ENCODE data around the gene TMEM176B.

TMEM176B gene

DNA sequence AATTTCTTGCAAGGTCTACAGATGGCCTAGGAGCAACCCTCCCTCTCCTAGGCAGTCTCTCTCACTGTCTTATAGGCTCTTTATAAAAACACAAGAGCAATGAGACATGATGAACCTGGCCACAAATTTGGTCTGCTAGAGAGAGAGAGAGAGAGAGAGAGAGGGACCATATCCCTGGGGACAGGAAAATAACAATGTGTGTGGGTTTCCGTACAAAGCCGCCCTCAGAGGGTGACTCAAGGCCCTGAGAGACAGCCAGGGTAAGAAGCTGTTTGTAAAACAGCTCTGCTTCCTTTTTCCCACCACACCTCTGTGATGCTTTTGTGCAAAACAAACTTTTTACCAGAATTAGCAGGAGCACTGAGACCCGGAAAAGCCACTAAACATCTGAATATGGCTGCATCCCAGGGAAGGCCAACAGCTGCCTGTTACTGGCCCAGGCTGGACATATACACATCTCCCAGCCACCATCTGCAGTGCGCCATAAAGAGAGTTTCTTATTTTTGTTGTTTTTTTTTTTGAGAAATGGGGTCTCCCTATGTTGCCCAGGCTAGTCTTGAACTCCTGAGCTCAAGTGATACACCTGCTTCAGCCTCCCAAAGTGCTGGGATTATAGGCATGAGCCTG, 44.6 kb downstream of the TMEM176B start:
- no peaks in the 10 kb centered on the region for H3K27me3 ChIP-seq (ENCODE audit: insufficient read depth, low read length, poor library complexity)
- 0 out of 2 replicates have a peak overlapping the region, but pooled peaks have one; percentile 4 for H2AFZ ChIP-seq (ENCODE audit: low read depth, low read length)
- H3K4me2 ChIP-seq (ENCODE audit: insufficient read depth, low read length), result peak overlapping the region; percentile 63
- no peaks in the 10 kb centered on the region for H3K79me2 ChIP-seq (ENCODE audit: insufficient read depth, low read length)
- H3K4me1 ChIP-seq (ENCODE audit: insufficient read depth, low read length), result peaks cover 46% of the 10 kb centered on the region
- TF ChIP-seq, protein P1, sequence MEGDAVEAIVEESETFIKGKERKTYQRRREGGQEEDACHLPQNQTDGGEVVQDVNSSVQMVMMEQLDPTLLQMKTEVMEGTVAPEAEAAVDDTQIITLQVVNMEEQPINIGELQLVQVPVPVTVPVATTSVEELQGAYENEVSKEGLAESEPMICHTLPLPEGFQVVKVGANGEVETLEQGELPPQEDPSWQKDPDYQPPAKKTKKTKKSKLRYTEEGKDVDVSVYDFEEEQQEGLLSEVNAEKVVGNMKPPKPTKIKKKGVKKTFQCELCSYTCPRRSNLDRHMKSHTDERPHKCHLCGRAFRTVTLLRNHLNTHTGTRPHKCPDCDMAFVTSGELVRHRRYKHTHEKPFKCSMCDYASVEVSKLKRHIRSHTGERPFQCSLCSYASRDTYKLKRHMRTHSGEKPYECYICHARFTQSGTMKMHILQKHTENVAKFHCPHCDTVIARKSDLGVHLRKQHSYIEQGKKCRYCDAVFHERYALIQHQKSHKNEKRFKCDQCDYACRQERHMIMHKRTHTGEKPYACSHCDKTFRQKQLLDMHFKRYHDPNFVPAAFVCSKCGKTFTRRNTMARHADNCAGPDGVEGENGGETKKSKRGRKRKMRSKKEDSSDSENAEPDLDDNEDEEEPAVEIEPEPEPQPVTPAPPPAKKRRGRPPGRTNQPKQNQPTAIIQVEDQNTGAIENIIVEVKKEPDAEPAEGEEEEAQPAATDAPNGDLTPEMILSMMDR (IDR thresholded peaks at IDR 0.05; ENCODE audit: borderline replicate concordance, extremely low read depth, low read length, poor library complexity, severe bottlenecking), result no peak
- no peak for TF ChIP-seq EZH2 (IDR thresholded peaks at IDR 0.05; ENCODE audit: borderline replicate concordance, low read depth, low read length, severe bottlenecking)
- H3K27ac ChIP-seq (ENCODE audit: low read length), result peak overlapping the region; percentile 85
- no peaks in the 10 kb centered on the region for H3K9me3 ChIP-seq (ENCODE audit: insufficient read depth, low read length, severe bottlenecking)
- ATAC-seq (ENCODE audit: insufficient read depth, low read depth) (peak; percentile 87), DNase-seq (peak; percentile 89)
- peak overlapping the region in 1 of 2 experiments; percentile 38; a peak in 2 of 4 replicates for H3K4me3 ChIP-seq (ENCODE audit: low read depth in 1 of 2, low read length in 2 of 2)
- H4K20me1 ChIP-seq (ENCODE audit: insufficient read depth, low read length), result no peaks in the 10 kb centered on the region
- H3K36me3 ChIP-seq (ENCODE audit: insufficient read depth, low read length), result no peaks in the 10 kb centered on the region
- peak overlapping the region; percentile 46 for H3K9ac ChIP-seq (ENCODE audit: low read depth, low read length)

DNA sequence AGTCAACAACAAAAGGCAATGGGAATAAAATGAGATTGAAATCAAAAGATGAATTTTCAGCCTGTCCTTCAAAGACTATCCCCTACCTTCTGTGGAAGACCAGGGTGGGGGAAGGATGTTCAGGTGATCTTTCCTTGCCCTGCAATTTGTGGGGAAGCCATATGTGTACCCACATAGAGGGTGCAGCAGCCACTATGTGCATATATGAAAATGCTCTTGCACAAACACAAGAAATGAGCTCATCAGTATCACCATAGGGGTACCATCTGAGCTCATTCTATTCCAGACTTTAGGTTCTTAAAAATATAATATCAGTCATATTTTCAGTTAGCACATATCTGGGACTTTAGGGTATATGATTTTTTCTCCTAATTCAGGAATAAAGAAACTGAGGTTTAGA, 45.2 kb downstream of the TMEM176B start:
- TF ChIP-seq, protein P1 (IDR thresholded peaks at IDR 0.05; ENCODE audit: borderline replicate concordance, extremely low read depth, low read length, poor library complexity, severe bottlenecking), result no peak
- TF ChIP-seq EZH2 (IDR thresholded peaks at IDR 0.05; ENCODE audit: borderline replicate concordance, low read depth, low read length, severe bottlenecking), result no peak
- Histone ChIP-seq H3K27ac (ENCODE audit: low read length) (peak overlapping the region; percentile 85), H3K4me1 (ENCODE audit: insufficient read depth, low read length) (peaks cover 46% of the 10 kb centered on the region), H4K20me1 (ENCODE audit: insufficient read depth, low read length) (no peaks in the 10 kb centered on the region), H3K9ac (ENCODE audit: low read depth, low read length) (peak overlapping the region; percentile 46), H3K36me3 (ENCODE audit: insufficient read depth, low read length) (no peaks in the 10 kb centered on the region), H3K27me3 (ENCODE audit: insufficient read depth, low read length, poor library complexity) (no peaks in the 10 kb centered on the region), H3K79me2 (ENCODE audit: insufficient read depth, low read length) (no peaks in the 10 kb centered on the region), H2AFZ (ENCODE audit: low read depth, low read length) (0 out of 2 replicates have a peak overlapping the region, but pooled peaks have one; percentile 4), H3K9me3 (ENCODE audit: insufficient read depth, low read length, severe bottlenecking) (no peaks in the 10 kb centered on the region), H3K4me2 (ENCODE audit: insufficient read depth, low read length) (peak overlapping the region; percentile 63), H3K4me3 (ENCODE audit: low read depth in 1 of 2, low read length in 2 of 2) (peak overlapping the region in 1 of 2 experiments; percentile 38; a peak in 2 of 4 replicates)
- DNase-seq, result no peak
- peak; percentile 31 for ATAC-seq (ENCODE audit: insufficient read depth, low read depth)

DNA sequence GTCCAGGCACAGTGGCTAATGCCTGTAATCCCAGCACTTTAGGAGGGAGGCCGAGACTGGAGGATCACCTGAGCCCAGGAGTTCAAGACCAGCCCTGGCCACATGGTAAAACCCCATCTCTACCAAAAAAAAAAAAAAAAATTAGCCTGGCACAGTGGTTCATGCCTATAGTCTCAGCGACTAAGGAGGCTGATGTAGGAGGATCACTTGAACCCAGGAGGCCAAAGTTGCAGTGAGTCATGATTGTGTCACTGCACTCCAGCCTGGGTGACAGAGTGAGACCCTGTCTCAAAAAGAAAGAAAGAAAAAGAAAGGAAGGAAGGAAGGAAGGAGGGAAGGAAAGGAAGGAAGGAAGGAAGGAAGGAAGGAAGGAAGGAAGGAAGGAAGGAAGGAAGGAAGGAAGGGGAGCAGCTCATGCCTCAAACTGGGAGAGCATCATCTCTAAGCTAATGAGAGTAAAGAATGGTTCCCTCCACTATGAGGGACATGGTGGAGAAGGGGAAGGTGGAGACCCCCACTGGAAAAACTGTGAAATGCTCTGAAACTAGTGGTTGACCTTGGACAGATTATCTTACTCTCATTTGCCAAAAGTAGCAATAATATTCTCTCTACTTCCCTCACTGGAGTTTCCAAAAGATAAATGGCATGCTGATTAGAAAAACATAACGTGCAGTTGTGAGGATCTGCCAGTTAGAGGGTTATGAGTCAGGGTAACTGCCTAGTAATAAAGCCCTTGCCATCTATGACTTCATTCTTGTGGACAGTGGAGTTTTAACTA, 46.1 kb downstream of the TMEM176B start:
- no peak overlapping the region for H3K4me3 ChIP-seq (ENCODE audit: low read depth in 1 of 2, low read length in 2 of 2)
- H4K20me1 ChIP-seq (ENCODE audit: insufficient read depth, low read length), result no peaks in the 10 kb centered on the region
- no peak overlapping the region for H2AFZ ChIP-seq (ENCODE audit: low read depth, low read length)
- no peaks in the 10 kb centered on the region for H3K79me2 ChIP-seq (ENCODE audit: insufficient read depth, low read length)
- H3K9ac ChIP-seq (ENCODE audit: low read depth, low read length), result peak overlapping the region; percentile 8; the same call in 1 of the 2 replicates
- ATAC-seq (ENCODE audit: insufficient read depth, low read depth), result peak; percentile 50
- peak overlapping the region; percentile 63 for H3K4me2 ChIP-seq (ENCODE audit: insufficient read depth, low read length)
- H3K4me1 ChIP-seq (ENCODE audit: insufficient read depth, low read length), result peaks cover 46% of the 10 kb centered on the region
- no peak for TF ChIP-seq EZH2 (IDR thresholded peaks at IDR 0.05; ENCODE audit: borderline replicate concordance, low read depth, low read length, severe bottlenecking)
- TF ChIP-seq, protein P1 (IDR thresholded peaks at IDR 0.05; ENCODE audit: borderline replicate concordance, extremely low read depth, low read length, poor library complexity, severe bottlenecking), result peak; percentile 83
- H3K27me3 ChIP-seq (ENCODE audit: insufficient read depth, low read length, poor library complexity), result no peaks in the 10 kb centered on the region
- peak overlapping the region; percentile 70 for H3K27ac ChIP-seq (ENCODE audit: low read length)
- DNase-seq, result peak; percentile 65
- H3K9me3 ChIP-seq (ENCODE audit: insufficient read depth, low read length, severe bottlenecking), result no peaks in the 10 kb centered on the region
- no peaks in the 10 kb centered on the region for H3K36me3 ChIP-seq (ENCODE audit: insufficient read depth, low read length)
